HT-29 (cell line): ENCODE results near the gene PSG6. TPM values are rescaled to one million over a fixed set of nuclear protein-coding genes. Genes with fewer than 3 reads are reported as not detected.
A peak's percentile ranks its signal among the peaks of the same experiment; 100 is the strongest.
"Not testable (repeated sequence)": the region's sequence is repeated elsewhere in the genome, so short reads cannot be mapped to it uniquely, and the experiment has no call there.

ENCODE experiments used
- DNase-seq: peaks from one replicate; pipeline ENCODE4 v3.0.0-alpha.2; 2015; ENCODE audit warnings: low spot score
- total RNA-seq: library from RNA; depleted of rRNA; stranded (reverse); fragments of >200 nt; shearing (Covaris generic); gene quantifications from 2 replicates; pipeline ENCODE4 v1.2.3, GENCODE V29; 2014; rRNA removed

PSG6 gene
- not detected in 2 replicates for total RNA-seq

DNA sequence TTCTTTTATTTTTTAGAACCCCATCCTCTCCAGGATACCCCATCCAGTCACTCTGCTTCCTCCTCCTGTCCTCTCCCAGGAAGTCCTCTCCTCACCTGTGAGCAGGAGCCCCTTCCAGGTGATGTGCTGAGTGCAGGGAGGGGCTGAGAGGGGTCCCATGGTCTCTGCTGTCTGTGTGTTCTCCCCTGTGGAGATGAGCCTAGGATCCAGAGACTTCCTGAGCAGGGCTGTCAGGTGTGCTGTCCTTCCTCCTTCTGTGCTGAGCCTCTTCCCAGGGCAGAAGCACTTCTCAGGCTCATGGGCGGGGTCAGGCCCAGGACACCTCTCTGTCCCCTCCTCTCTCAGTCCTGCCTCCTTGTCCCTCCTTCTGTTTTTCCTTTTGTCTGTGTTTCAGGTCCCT is at the start of gene PSG6:
TSS of gene PSG6 (minus strand) at position 261 of the 400 bp plus-strand sequence. CDS start at position 159, 102 bp downstream.
- not testable (repeated sequence) for DNase-seq

DNA sequence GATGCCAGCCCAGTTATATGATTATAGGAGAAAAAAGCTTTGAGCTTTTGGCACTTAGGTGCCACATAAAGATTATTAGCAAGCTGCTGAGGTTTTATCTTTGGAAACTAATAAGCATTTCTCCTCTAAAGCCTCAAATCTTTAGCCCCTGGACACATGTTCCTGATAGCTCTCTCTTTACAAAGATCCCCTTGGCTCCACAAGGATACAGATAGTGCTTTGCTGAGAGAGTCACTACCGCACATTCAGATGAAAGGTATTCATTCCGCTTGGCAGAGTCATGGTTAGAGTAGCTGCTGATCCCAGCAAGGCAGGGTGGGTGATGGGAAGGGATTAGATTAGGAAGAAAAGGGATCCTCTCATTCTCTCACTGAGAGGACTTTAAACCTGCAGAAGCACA is 47.5 kb upstream of the PSG6 start:
- DNase-seq: no peak

DNA sequence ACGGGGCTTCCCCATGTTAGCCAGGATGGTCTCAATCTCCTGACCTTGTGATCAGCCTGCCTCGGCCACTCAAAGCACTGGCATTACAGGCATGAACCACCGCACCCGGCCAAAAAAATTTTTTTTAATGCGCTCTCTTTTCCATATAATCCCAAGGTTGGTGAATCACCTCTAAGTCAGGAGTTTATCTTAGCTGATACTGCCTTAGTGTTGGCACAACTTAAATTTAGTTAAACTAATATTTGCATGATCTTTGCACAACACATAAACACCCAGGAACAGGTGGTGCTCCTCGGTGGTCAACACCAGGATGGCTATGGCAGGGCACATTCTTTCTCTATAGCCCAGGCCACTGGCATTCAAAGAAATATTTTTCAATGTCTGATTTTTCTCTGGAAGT is 43.4 kb upstream of the PSG6 start:
- no peak for DNase-seq

DNA sequence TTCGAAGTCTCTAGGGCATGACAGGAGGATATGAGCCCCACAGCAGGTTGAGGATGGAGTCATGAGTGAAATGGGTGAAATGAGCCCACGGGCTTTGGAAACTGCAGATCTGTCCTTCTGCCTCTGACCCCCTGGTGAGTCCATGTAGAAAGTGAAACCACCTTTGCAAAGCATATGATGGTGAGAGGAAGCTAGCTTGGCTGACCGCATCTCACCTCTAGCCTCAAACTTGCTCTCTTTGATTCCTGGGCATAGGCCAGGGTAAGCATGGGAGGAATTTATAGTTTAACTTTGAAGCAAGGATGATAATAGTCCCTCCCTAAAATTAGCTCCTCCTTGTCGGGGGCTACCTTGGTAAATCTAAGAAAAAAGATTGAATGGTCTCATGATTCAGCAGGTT is 34.4 kb upstream of the PSG6 start:
- not testable (repeated sequence) for DNase-seq

DNA sequence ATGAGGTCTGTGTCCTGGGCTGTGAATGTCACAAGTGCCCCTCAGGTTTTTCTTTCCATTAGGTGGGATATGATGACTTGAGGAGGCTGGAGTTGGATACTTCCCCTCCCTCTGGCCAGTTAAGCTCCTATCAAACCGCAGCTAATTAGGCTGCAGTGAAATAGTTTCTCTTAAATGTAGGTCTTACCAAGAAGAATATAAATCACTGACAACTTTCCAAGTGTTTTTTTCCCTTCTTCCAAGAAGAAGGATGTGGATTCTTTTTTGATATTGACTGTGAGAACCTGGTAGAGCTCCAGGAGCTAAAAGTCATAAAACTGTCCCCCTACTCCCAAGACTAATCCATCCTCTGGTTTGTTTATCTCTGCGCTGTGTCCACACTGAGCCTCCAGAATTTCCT is 33.8 kb upstream of the PSG6 start:
- DNase-seq: not testable (repeated sequence)

DNA sequence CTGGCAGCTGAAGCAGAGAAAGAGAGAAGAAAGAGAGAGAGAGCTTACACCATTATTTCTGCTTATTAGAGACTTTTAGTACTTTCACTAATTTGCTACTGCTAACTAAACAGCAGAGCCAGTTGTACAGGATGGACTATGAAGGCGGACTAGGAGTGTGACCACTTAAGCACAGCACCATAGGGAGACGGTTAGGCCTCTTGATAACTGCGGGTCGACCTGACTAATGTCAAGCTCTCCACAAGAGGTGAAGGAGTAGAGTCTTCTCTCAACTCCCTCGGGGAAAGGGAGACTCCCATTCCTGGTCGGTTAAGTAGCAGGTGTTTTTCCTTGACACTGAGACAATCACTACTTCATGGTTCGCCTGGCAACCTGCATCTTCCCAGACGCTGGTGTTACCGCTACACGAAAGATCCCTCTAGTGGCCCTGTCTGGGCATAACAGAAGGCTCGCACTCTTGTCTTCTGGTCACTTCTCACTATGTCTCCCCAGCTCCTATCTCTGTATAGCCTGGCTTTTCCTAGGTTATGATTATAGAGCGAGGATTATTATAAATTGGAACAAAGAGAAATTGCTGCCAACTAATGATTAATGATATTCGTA is 24.6 kb upstream of the PSG6 start:
- peak; percentile 51 for DNase-seq

DNA sequence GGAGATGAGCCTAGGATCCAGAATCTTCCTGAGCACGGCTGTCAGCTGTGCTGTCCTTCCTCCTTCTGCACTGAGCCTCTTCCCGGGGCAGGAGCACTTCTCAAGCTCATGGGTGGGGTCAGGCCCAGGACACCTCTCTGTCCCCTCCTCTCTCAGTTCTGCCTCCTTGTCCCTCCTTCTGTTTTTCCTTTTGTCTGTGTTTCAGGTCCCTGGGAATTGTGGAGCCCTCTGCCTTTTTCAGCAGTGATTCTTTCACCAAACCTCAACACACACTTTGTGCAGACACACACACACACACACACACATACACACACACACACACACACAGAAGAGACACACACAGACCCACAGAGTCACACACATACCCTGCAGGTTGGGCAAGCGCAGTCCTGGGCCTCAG is 19.4 kb upstream of the PSG6 start, which contains the start of gene PSG7:
TSS of gene PSG7 (minus strand) at position 101 of the 400 bp plus-strand sequence. CDS start 131 bp downstream, outside the sequence.
- DNase-seq: not testable (repeated sequence)

DNA sequence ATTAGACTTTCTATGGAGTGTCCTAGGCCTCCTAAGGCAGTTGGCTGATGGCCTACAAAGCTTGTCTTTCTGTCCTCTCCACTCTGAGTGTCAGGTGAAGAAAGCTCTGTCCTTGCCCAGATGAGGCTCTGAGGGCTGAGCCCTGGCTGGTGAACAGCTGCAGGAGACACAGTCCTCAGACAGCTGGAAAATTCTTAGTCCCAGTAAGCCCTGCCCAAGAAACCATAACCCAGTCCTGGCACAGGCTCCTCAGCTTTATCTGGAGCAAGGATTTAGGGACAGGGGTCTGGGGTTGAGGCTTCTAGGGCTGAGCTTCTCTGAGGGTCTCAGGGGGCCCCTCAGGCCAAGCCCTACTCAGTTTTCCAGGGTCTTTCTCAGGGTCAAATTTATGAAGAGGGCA is 17.0 kb upstream of the PSG6 start:
- not testable (repeated sequence) for DNase-seq

DNA sequence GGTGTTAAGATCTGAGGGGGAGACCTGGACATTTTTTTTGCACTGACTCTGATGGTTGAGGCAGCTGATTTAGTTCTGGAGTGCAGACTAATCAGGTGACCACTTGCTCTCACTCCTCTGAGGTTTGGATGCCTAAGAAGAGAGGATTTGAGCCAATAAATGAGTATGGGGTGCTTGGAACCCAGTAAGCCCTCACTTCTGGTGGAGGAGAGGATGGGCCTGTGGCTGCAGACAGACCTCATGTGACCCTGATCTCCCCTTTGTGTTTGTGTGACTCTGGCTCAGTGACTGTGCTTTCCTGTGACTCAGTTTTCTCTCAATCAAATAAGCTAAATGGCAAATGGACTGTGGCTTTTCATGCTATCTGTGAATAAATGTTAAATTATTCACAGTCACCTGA is 16.5 kb upstream of the PSG6 start:
- not testable (repeated sequence) for DNase-seq

DNA sequence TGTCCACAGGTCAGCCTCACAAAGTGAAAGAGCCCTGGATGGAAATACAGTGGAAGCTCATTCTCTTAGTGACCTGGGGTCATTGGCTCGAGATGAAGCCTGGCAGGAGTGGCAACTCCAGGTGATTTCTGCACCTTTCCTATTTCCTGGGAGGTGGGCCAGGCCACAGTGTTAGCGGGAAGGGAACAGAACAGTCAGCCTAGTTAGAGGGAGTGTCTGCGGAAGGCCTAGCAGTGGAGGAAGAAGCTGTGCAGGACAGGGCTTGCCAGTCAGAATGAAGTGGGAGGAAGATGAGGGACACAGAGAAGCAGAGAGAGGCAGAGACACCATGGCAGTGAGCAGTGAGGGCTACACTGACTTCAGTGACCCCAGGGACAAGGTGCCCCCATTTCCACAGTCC is 15.7 kb upstream of the PSG6 start:
- not testable (repeated sequence) for DNase-seq

DNA sequence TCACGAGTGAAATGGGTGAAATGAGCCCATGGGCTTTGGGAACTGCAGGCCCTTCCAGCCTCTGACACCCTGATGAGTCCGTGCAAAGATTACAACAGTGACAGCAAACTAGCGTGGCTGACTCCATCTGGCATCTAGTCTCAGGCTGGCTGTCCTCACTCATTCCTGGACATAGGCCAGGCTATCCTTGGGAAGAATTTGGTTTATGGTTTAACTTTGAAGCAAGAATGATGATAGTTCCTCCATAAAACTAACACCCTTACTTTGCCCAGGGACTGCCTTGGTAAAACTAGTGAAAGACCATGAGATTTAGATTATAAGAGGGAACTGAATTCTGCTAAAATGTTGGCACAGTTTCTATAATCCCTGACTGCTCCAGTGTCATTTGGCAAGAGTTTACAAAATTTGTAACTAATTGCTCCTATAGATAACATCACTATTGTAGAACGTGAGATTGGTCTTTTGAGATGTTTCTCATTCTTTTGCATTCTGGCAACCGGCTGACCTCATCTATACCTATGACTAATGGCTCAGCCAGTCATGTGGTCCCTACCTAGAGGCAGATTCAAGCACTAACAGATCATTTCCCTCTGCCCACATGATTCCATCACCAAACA is 14.9 kb upstream of the PSG6 start:
- DNase-seq: not testable (repeated sequence)

DNA sequence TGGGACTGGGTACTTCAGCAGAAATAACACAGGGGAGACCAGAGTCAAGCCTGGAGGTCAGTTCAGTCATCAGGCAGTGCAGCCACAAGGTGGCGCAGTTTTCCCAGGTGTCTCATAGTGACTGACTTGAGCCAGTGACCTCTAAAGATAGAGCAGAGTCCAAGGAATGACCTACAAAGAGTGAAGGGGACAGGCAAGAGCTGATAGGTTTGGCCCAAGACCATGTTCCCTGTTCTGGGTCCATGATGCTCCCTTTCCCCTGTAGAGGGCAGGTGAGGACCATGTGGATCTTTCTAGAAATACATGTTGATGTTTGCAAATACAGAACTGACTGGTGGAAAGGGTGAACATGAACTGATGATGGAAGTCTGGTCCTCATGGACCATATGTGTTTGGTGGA is 12.5 kb upstream of the PSG6 start:
- DNase-seq: peak; percentile 59

DNA sequence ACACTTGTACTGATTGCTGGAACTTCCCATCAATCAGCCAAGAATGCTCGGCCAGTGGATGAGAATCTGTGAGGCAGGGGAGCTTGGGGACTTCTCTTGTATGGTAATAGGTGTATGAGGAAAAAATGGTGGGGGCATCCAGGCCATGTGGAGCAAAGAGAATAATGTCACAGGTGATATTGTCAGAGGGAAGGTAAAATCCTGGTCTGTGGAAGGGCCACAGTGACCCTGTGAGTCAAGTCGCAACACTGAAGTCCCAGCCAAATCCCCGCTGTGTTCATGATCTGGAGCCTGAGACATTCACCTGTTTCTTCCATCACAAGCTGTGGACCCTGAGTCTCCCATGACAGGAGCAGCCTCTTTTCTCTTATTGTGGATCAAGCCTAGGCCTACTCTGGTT is 11.2 kb upstream of the PSG6 start:
- DNase-seq: no peak

DNA sequence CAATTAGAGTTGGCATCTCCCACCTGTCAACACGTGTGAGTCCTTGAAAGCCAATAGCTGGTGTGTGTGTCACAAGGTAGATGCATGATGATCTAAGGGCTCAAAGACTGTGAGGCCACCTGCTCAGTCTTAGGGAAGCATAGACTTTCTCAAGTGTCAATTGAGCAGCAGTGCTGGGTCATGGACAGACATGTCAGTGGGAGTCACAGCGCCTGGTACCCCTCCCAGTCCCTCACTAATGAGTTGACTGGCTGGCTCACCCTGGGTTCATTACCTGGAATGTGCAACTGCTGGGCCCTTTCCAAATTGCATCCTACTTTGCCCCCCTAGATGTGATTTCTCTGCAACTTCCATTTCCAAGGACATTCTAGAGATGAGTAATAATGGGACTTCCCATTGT is 9.1 kb upstream of the PSG6 start:
- DNase-seq: no peak

DNA sequence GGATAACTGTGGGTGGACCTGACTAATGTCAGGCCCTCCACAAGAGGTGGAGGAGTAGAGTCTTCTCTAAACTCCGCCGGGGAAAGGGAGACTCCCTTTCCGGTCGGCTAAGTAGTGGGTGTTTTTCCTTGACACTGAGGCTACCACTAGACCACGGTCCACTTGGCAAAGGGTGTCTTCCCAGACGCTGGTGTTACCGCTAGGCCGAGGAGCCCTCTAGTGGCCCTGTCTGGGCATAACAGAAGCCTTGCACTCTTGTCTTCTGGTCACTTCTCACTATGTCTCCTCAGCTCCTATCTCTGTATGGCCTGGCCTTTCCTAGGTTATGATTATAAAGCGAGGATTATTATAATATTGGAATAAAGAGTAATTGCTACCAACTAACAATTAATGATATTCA is 5.4 kb upstream of the PSG6 start:
- DNase-seq: peak; percentile 79

DNA sequence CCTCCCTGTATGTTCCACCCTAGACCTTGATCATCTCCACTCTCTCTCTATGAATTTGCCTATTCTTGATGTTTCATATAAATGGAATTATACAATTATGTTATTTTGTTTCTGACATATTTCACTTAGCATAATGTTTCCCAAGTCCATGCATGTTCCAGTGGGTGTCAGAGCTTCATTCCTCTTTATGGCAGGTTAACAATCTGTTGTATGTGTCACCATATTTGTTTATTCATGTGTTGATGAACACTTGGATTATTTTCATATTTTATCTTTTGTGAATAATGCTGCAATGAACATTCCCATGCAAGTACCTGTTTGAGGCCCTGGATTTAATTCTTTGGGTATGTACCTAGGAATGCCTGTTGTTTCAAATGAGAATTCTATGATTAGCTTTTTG is 3.3 kb upstream of the PSG6 start:
- DNase-seq: not testable (repeated sequence)

DNA sequence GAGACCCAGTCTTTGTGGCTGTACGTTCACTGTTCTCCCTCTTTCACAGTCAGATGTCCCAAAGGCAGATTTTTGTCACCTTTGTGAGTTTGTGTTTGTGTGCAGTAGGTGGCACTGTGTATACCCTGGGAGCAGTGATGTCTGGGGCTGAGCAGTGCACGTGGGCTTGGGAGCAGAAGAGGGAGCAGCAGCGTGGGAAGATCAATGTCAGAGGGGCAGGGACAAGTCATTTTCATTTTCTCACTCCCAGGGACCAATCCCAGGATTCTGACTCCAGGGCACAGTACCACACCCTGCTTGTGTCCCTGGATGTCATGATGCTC is 2.0 kb upstream of the PSG6 start:
- DNase-seq: no peak

DNA sequence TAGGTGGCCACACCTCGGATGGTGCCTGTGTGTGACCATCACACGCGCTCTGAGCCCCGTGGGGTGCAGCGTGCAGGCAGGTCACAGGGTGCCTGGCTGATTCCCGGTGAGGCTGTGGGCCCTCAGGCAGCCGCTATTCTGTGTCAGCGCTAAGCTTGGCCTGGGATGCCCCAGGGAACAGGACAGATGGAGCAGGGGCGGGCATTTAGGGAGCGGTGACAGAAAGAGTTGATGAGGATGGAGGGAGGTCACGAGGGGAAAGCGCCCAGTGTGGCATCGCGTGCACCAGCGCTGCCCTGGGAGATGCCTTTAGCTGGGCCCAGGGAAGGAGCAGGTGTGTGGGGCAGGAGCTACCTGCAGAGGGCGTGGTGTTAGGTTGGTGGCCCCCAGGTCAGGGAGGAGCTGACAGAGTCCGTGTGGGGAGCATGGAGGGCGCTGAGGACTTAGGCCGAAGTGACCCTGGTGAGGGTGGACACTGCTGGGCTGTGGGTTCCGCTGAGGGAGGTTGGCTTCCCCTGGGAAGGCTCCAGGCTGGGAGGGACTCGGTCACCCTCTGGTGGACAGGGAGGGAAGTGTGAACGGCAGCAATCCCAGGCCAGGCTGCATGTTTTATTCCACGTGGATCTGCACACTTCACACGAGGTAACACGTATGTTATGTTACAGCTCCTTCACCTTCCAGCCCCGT is 1.5 kb upstream of the PSG6 start:
- DNase-seq: peak; percentile 55

DNA sequence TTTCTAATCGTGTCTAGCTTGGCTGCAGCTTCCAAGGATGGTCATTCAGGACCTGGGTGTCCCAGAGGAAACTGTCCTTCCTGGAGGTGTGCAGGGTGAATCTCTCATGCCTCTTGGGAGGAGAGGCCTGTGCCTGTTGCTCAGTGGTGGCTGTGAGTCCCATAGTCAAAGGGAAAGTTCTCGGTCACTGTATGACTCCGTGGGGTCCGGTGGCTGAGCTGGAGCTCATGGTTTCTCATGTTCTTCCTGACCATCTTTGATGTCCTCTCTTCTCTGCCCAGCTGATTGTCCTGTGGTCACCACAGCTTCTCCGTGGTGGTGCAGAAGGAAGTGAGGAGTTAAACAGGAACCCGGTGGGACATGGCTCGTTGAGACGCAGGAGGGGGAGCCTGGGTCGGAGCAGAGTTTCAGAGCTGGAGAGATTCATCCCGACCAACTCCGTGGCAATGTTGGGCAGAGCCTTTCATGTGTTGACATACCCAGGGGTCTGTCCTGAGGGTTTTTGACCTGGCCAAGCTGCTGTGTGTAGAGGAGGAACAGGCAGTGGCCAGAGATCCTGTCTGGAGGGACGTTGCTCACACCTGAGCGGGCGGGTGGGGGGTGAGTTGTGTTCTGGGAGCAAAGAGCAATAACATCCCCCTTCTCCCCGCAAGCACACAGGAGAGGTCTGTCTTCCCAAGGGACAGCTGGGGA is 829 bp upstream of the PSG6 start:
- not testable (repeated sequence) for DNase-seq

DNA sequence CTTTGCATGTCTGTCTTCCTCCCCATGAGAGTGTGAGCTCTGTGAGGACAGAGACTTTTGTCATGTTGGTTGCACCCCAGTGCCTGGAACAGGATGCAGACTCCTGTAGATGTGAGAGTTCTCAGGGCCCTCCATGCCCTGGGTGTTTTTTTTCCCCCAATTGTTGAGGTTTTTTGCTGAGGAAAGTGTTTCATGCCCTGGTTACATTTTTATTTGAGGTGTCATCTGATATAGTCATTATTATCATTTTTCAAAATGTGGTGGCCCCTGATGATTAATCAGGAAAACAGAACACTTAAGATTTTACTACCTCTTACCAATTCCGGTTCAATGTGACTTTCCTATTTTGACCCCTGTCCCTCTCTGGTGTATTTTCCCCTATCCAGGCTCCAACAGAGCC is 763 bp downstream of the PSG6 start:
- DNase-seq: not testable (repeated sequence)

DNA sequence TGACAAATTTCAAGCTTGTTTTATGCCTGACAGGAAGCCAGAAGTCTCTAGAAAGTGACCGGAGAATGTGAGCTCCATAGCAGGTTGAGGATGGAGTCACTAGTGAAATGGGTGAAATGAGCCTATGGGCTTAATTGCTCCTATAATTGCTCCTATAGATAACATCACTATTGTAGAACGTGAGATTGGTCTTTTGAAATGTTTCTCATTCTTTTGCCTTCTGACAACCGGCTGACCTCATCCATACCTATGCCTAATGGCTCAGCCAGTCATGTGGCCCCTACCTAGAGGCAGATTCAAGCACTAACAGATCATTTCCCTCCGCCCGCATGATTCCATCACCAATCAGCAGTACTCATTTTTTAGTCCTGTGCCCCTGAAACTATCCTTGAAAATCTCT is 4.2 kb downstream of the PSG6 start:
- not testable (repeated sequence) for DNase-seq

DNA sequence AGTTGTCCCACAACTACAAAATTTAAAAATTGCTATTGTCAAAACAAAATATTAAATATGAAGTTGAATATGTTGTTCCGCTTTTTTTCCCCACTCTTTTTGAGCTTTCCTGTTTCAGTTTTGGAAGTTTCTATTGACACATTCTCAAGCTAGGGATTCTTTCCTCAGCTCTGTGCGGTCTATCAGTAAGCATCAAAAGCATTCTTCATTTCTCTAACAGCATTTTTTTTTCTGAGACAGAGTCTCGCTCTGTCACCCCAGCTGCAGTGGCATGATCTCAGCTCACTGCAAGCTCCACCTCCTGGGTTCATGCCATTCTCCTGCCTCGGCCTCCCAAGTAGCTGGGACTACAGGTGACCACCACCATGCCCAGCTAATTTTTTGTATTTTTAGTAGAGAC is 4.8 kb downstream of the PSG6 start:
- not testable (repeated sequence) for DNase-seq
